Measurements from ENCODE around the gene USE1. TPM values are rescaled to one million over a fixed set of nuclear protein-coding genes. Genes with fewer than 3 reads are reported as not detected.
A peak's percentile ranks its signal among the peaks of the same experiment; 100 is the strongest.

USE1 gene
- total and polyA plus RNA-seq, 9 of the 15 experiments (the other 6 are each of a cell fraction or from before 2014, with no cell fraction given): 17.3 to 52.4 (median 34.0) TPM

- WGBS (ENCODE audit: insufficient coverage, low coverage, missing lambda C conversion rate): 69% methylated on average over 7 of the region's 7 CpGs
- no peak overlapping the region for H3K4me3 ChIP-seq
- ChIA-PET CTCF (ENCODE audit: low intra/inter-chr PET ratio) (no interaction called here), POLR2A (interaction anchor here (0.9 to 2.7 kb wide), 7 partner anchors 8 to 39 kb away, joined by 3 to 12 read pairs (median 5); partner anchors contain the start of gene ANKLE1)
- no peak overlapping the region for H3K27ac ChIP-seq (ENCODE audit: extremely low read depth, low read depth, low read length)
- H3K36me3 ChIP-seq (ENCODE audit: control insufficient read depth, insufficient read depth, low read length): peaks cover 16% of the 10 kb centered on the region; the same call in 2 of the 3 replicates
- ATAC-seq: no peak
- TF ChIP-seq ZNF512 (tag; IDR thresholded peaks at IDR 0.05): 0 out of 2 replicates have a peak, but pooled peaks have one; percentile 13
- no peak for TF ChIP-seq ZNF174 (CRISPR knock-in tag; IDR thresholded peaks at IDR 0.05)
- peaks cover 3 to 23% of the 10 kb centered on the region in 2 experiments; a peak in 3 of 5 replicates for H3K4me1 ChIP-seq (replicated peaks in 1 of 2; ENCODE audit: control insufficient read depth in 2 of 2, insufficient read depth in 2 of 2, low read length in 2 of 2)
- in situ Hi-C loops (cut with MboI) (no loop called here), intact Hi-C loops (cut with micrococcal nuclease) (loop anchor here (5.0 kb wide), 1 partner anchor 39 kb away; the partner anchor contains the start of gene OCEL1)
- H3K79me2 ChIP-seq (ENCODE audit: control insufficient read depth, insufficient read depth, low read length): peaks cover 19% of the 10 kb centered on the region
- no peaks in the 10 kb centered on the region for H3K27me3 ChIP-seq (ENCODE audit: control insufficient read depth in 2 of 2, insufficient read depth in 2 of 2, low read length in 2 of 2)
- no peak overlapping the region; a peak in 1 of 4 replicates for H3K9ac ChIP-seq (ENCODE audit: insufficient read depth in 1 of 2, low read depth in 2 of 2, low read length in 2 of 2)
- no peak for DNase-seq (ENCODE audit: extremely low read depth in 1 of 4, low spot score in 3 of 4)
- peak overlapping the region; percentile 73 for H2AFZ ChIP-seq (ENCODE audit: low read depth, low read length)
- H4K20me1 ChIP-seq (replicated peaks; ENCODE audit: control insufficient read depth, insufficient read depth, low read length): no peaks in the 10 kb centered on the region
- no TSS peak for BruUV-seq (replicated peaks)
- H3K4me2 ChIP-seq (ENCODE audit: insufficient read depth, low read length): no peak overlapping the region
- no peaks in the 10 kb centered on the region for H3K9me3 ChIP-seq (replicated peaks; ENCODE audit: control insufficient read depth, insufficient read depth, low read depth, low read length)
- no peaks in the 10 kb centered on the region for H3K9me1 ChIP-seq (ENCODE audit: control insufficient read depth, insufficient read depth, low read length)
- FAIRE-seq: no peak
Observed at GRCh38 chr19:17266026-17266425, 50.9 kb downstream of the USE1 start.

- BruUV-seq (replicated peaks): no TSS peak
- peak overlapping the region; percentile 26; the same call in 1 of the 3 replicates for H3K27ac ChIP-seq (ENCODE audit: extremely low read depth, low read depth, low read length)
- no peak overlapping the region for H3K9ac ChIP-seq (ENCODE audit: insufficient read depth in 1 of 2, low read depth in 2 of 2, low read length in 2 of 2)
- in situ Hi-C loops (cut with MboI) (no loop called here), intact Hi-C loops (cut with micrococcal nuclease) (loop anchor here (5.0 kb wide), 1 partner anchor 39 kb away; the partner anchor contains the start of gene OCEL1)
- FAIRE-seq (no peak), DNase-seq (ENCODE audit: extremely low read depth in 1 of 4, low spot score in 3 of 4) (no peak), ATAC-seq (no peak; the same call in 1 of the 3 replicates)
- WGBS (ENCODE audit: insufficient coverage, low coverage, missing lambda C conversion rate): 67% methylated on average over 11 of the region's 12 CpGs
- CTCF ChIA-PET (ENCODE audit: low intra/inter-chr PET ratio): no interaction called here
- H2AFZ ChIP-seq (ENCODE audit: low read depth, low read length): peak overlapping the region; percentile 73
- peak overlapping the region; percentile 4; the same call in 1 of the 2 replicates for H3K4me2 ChIP-seq (ENCODE audit: insufficient read depth, low read length)
- H3K9me1 ChIP-seq (ENCODE audit: control insufficient read depth, insufficient read depth, low read length): no peaks in the 10 kb centered on the region
- H3K4me1 ChIP-seq (replicated peaks in 1 of 2; ENCODE audit: control insufficient read depth in 2 of 2, insufficient read depth in 2 of 2, low read length in 2 of 2): peaks cover 3 to 18% of the 10 kb centered on the region in 2 experiments; a peak in 3 of 5 replicates
- H3K27me3 ChIP-seq (ENCODE audit: control insufficient read depth in 2 of 2, insufficient read depth in 2 of 2, low read length in 2 of 2): no peaks in the 10 kb centered on the region
- H3K36me3 ChIP-seq (ENCODE audit: control insufficient read depth, insufficient read depth, low read length): peaks cover 21% of the 10 kb centered on the region
- no peak overlapping the region for H3K4me3 ChIP-seq
- H3K9me3 ChIP-seq (replicated peaks; ENCODE audit: control insufficient read depth, insufficient read depth, low read depth, low read length): no peaks in the 10 kb centered on the region
- H4K20me1 ChIP-seq (replicated peaks; ENCODE audit: control insufficient read depth, insufficient read depth, low read length): no peaks in the 10 kb centered on the region
- H3K79me2 ChIP-seq (ENCODE audit: control insufficient read depth, insufficient read depth, low read length): peaks cover 19% of the 10 kb centered on the region
- POLR2A ChIA-PET: interaction anchor here (0.6 to 2.7 kb wide), 16 partner anchors 9 to 192 kb away, joined by 3 to 12 read pairs (median 4); partner anchors contain the start of genes ABHD8, ANKLE1, HAUS8 and USE1
- TF ChIP-seq ID3 (CRISPR knock-in tag; IDR thresholded peaks at IDR 0.05) (no peak), ID3 (tag; IDR thresholded peaks at IDR 0.05) (no peak), ZNF184 (CRISPR knock-in tag; IDR thresholded peaks at IDR 0.05) (no peak), KLF13 (tag; IDR thresholded peaks at IDR 0.05; ENCODE audit: borderline replicate concordance, low read depth) (no peak), ZNF354B (CRISPR knock-in tag; IDR thresholded peaks at IDR 0.05) (no peak), SPI1 (IDR thresholded peaks at IDR 0.05; ENCODE audit: borderline replicate concordance, low read depth, low read length) (no peak), NR3C1 (CRISPR knock-in tag; IDR thresholded peaks at IDR 0.05) (no peak), ZFX (CRISPR knock-in tag; IDR thresholded peaks at IDR 0.05) (peak; percentile 43; the same call in 1 of the 2 replicates), BRCA1 (IDR thresholded peaks at IDR 0.05) (no peak), BRCA1 (CRISPR knock-in tag; IDR thresholded peaks at IDR 0.05) (no peak), KDM5B (IDR thresholded peaks at IDR 0.05; ENCODE audit: insufficient replicate concordance, low read depth, low read length) (peak; percentile 19), ZNF316 (IDR thresholded peaks at IDR 0.05) (peak; percentile 3; the same call in 1 of the 2 replicates), E2F3 (CRISPR knock-in tag; IDR thresholded peaks at IDR 0.05) (no peak)
Observed at GRCh38 chr19:17266589-17266974, 51.4 kb downstream of the USE1 start.

Data from K562 (cell line).